Stomach (tissue), 9 donors: ENCODE results near the gene IFNL1. TPM values are rescaled to one million over a fixed set of nuclear protein-coding genes. Genes with fewer than 3 reads are reported as not detected.

ENCODE experiments used
- DNase-seq, 2 donors: peaks; one replicate each; pipeline versions ENCODE4 v3.0.0 to v3.0.0-alpha.2; 2013 to 2019
- H3K27ac ChIP-seq, 5 donors: fragments of 200-600 bp in 4 of 5; sonication (generic) in 4 of 5; one replicate each; pipeline ENCODE4 v1.5.1; 2013 to 2019; ENCODE audit warnings: mild to moderate bottlenecking in 1 of 5, moderate library complexity in 1 of 5
- H3K27me3 ChIP-seq, 3 donors: fragments of 200-600 bp; sonication (generic); one replicate each; pipeline ENCODE4 v1.5.1; 2017 to 2019; ENCODE audit warnings: mixed run types in 1 of 3
- H3K36me3 ChIP-seq, 4 donors: fragments of 200-600 bp; sonication (generic); 1 replicate in 3 of 4; 2 replicates in 1 of 4; pipeline ENCODE4 v1.5.1; 2016 to 2019
- H3K4me1 ChIP-seq, 4 donors: fragments of 200-600 bp; sonication (generic); one replicate each; pipeline ENCODE4 v1.5.1; 2016 to 2019
- H3K4me3 ChIP-seq, 4 donors: fragments of 200-600 bp; sonication (generic) in 3 of 4; one replicate each; pipeline ENCODE4 v1.5.1; 2016 to 2019; ENCODE audit warnings: mild to moderate bottlenecking in 1 of 4
- H3K9me3 ChIP-seq, 4 donors: fragments of 200-600 bp; sonication (generic); one replicate each; pipeline ENCODE4 v1.5.1; 2016 to 2019
- EP300 ChIP-seq: sonication (generic); formaldehyde crosslinking; IDR thresholded peaks from one replicate; pipeline ENCODE4 v1.6.1; 2017; ENCODE audit warnings: antibody characterized with exemption
- POLR2A ChIP-seq, 4 donors: fragments of 450-650 bp; IDR thresholded peaks; one replicate each; pipeline ENCODE4 v1.6.1; 2016; ENCODE audit warnings: antibody characterized with exemption in 4 of 4, control low read depth in 2 of 4, mild to moderate bottlenecking in 1 of 4, moderate library complexity in 1 of 4
- POLR2AphosphoS5 ChIP-seq, 3 donors: sonication (generic); formaldehyde crosslinking; IDR thresholded peaks; one replicate each; pipeline ENCODE4 v1.6.1; 2016; ENCODE audit warnings: antibody characterized with exemption in 3 of 3
- WGBS, 5 donors: extraction: QIAGEN DNeasy Blood & Tissue Kit in 3 of 5; methylation state at CpG; one replicate each; pipeline versions ENCODE4 v1.1.5 to v1.1.7; 2013 to 2018; 5-methylcytosine and 5-hydroxymethylcytosine counted together
- intact Hi-C: fragments of 100-400 bp; cut with DNase I; formaldehyde crosslinking; loops from one replicate; pipeline ENCODE4 v1.15.1; 2023; ENCODE audit warnings: low total_unique reads
- polyA plus RNA-seq, 3 donors: library from polyadenylated mRNA; stranded (reverse); fragments of 200-250 nt; gene quantifications; one replicate each; pipeline ENCODE4 v1.2.3, GENCODE V29; 2013
- total RNA-seq, 5 donors: library from RNA; depleted of rRNA; stranded (reverse); fragments of >200 nt; gene quantifications; one replicate each; pipeline versions ENCODE4 v1.1.0 to v1.2.3, GENCODE V29; 2014 to 2016
- TF ChIP-seq, protein P1 (sequence below), 7 experiments: fragments of 450-650 bp in 4 of 7; fragments of 200-600 bp in 3 of 7; sonication (generic) in 3 of 7; IDR thresholded peaks; one replicate each; pipeline ENCODE4 v1.5.1; 2016 to 2019; ENCODE audit warnings: antibody characterized with exemption in 7 of 7, control low read depth in 2 of 7, mild to moderate bottlenecking in 1 of 7
- donor health status: healthy with polysubstance abuse.
- donor health status: Bipolar disorder and iron deficiency.
- donor health status: healthy.

The IFNL1 gene
- total and polyA plus RNA-seq, 8 donors = not detected

- peak; percentile 37 to 40 for DNase-seq
- H3K27ac ChIP-seq = peak overlapping the region in 1 of 5 donors; percentile 22
- no peaks in the 10 kb centered on the region for H3K4me1 ChIP-seq
- H3K27me3 ChIP-seq = peaks cover 0 to 16% (median 4%) of the 10 kb centered on the region in 3 donors
- H3K36me3 ChIP-seq = no peaks in the 10 kb centered on the region
- TF ChIP-seq EP300 (no peak), POLR2A (IDR thresholded peaks at IDR 0.05) (no peak)
- WGBS, 5 donors = 59 to 68% (median 63%) methylated on average over 12 to 17 of the region's 17 CpGs
- H3K4me3 ChIP-seq = no peak overlapping the region
- H3K9me3 ChIP-seq = no peaks in the 10 kb centered on the region
- intact Hi-C loops = no loop called here
Measured at GRCh38 chr19:39297931-39298634, 1.9 kb downstream of the IFNL1 start.

- WGBS, 5 donors = 79 to 89% (median 85%) methylated on average over 9 of the region's 9 CpGs
- Histone ChIP-seq H3K36me3 (no peaks in the 10 kb centered on the region), H3K9me3 (no peaks in the 10 kb centered on the region), H3K4me1 (no peaks in the 10 kb centered on the region), H3K4me3 (no peak overlapping the region), H3K27ac (no peak overlapping the region), H3K27me3 (peaks cover 0 to 29% (median 11%) of the 10 kb centered on the region in 3 donors)
- TF ChIP-seq POLR2AphosphoS5 (IDR thresholded peaks at IDR 0.05) (no peak), EP300 (no peak), POLR2A (IDR thresholded peaks at IDR 0.05) (no peak)
- TF ChIP-seq, protein P1, sequence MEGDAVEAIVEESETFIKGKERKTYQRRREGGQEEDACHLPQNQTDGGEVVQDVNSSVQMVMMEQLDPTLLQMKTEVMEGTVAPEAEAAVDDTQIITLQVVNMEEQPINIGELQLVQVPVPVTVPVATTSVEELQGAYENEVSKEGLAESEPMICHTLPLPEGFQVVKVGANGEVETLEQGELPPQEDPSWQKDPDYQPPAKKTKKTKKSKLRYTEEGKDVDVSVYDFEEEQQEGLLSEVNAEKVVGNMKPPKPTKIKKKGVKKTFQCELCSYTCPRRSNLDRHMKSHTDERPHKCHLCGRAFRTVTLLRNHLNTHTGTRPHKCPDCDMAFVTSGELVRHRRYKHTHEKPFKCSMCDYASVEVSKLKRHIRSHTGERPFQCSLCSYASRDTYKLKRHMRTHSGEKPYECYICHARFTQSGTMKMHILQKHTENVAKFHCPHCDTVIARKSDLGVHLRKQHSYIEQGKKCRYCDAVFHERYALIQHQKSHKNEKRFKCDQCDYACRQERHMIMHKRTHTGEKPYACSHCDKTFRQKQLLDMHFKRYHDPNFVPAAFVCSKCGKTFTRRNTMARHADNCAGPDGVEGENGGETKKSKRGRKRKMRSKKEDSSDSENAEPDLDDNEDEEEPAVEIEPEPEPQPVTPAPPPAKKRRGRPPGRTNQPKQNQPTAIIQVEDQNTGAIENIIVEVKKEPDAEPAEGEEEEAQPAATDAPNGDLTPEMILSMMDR (IDR thresholded peaks at IDR 0.05) = no peak
- no peak for DNase-seq
- intact Hi-C loops = no loop called here
Measured at GRCh38 chr19:39299404-39299803, 3.2 kb downstream of the IFNL1 start.

GRCh38 chr19:39299832-39300231, 3.6 kb downstream of the IFNL1 start:
- no peak overlapping the region for H3K4me3 ChIP-seq
- intact Hi-C loops = no loop called here

DNA sequence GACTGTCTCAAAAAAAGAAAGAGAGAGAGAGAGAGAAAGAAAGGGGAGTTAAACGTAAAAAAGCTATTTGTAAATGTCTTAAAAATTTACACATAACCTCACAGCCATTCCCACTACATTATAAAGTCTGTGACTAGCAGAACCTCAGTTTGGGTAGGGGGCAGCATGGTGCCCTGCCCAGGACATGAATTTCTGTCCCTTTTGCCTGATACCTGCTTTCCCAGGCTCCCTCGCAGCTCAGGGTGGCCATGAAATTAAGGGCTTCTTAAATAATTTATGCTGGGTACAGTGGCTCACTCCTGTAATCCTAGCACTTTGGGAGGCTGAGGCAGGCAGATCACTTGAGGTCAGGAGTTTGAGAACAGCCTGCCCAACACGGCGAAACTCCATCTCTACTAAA, 4.8 kb downstream of the IFNL1 start:
- DNase-seq = no peak
- no peak overlapping the region for H3K4me3 ChIP-seq
- WGBS, 5 donors = 81 to 85% (median 81%) methylated on average over 4 of the region's 4 CpGs
- no peaks in the 10 kb centered on the region for H3K4me1 ChIP-seq
- H3K9me3 ChIP-seq = no peaks in the 10 kb centered on the region
- H3K27me3 ChIP-seq = peaks cover 0 to 45% (median 21%) of the 10 kb centered on the region in 3 donors
- H3K36me3 ChIP-seq = no peaks in the 10 kb centered on the region
- TF ChIP-seq, protein P1 (IDR thresholded peaks at IDR 0.05) = no peak
- TF ChIP-seq POLR2A (IDR thresholded peaks at IDR 0.05) (no peak), POLR2AphosphoS5 (IDR thresholded peaks at IDR 0.05) (no peak), EP300 (no peak)
- no peak overlapping the region for H3K27ac ChIP-seq
- intact Hi-C loops = no loop called here

More at GRCh38 chr19:39299832-39300231, 3.6 kb downstream of the IFNL1 start:
- H3K27ac ChIP-seq = no peak overlapping the region
- H3K27me3 ChIP-seq = peaks cover 0 to 33% (median 13%) of the 10 kb centered on the region in 3 donors
- no peak for DNase-seq
- H3K4me1 ChIP-seq = no peaks in the 10 kb centered on the region
- H3K36me3 ChIP-seq = no peaks in the 10 kb centered on the region
- no peak for TF ChIP-seq POLR2AphosphoS5 (IDR thresholded peaks at IDR 0.05)
- no peak for TF ChIP-seq EP300
- TF ChIP-seq, protein P1 (IDR thresholded peaks at IDR 0.05) = no peak
- TF ChIP-seq POLR2A (IDR thresholded peaks at IDR 0.05) = no peak
- H3K9me3 ChIP-seq = no peaks in the 10 kb centered on the region
- 89 to 95% (median 91%) methylated on average over 10 of the region's 10 CpGs for WGBS, 5 donors

DNA sequence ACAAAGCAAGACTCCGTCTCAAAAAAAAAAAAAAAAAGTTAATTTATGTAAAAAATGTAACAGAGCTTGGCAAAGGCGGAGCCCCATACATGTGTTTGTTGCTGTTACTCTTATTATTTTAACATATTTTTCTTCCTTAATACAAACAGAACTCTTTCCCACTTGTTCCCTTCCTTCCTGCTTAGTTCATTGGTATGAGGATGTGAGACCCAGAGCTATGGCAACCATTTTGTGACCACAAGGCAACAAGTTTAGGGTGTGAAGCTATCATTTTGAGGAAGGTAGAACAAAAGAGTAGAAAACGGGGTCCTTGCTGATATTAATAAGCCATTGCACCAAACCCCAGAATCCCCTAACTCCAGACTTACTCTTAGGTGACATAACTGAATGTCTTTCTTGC, 5.4 kb downstream of the IFNL1 start:
- H3K27me3 ChIP-seq = peaks cover 0 to 49% (median 21%) of the 10 kb centered on the region in 3 donors
- WGBS, 5 donors = 76 to 92% (median 88%) methylated on average over 3 of the region's 3 CpGs
- H3K9me3 ChIP-seq = no peaks in the 10 kb centered on the region
- H3K4me3 ChIP-seq = no peak overlapping the region
- H3K36me3 ChIP-seq = no peaks in the 10 kb centered on the region
- TF ChIP-seq POLR2AphosphoS5 (IDR thresholded peaks at IDR 0.05) = no peak
- TF ChIP-seq, protein P1 (IDR thresholded peaks at IDR 0.05) = no peak
- no peak for TF ChIP-seq EP300
- TF ChIP-seq POLR2A (IDR thresholded peaks at IDR 0.05) = no peak
- no peak overlapping the region for H3K27ac ChIP-seq
- intact Hi-C loops = no loop called here
- no peak for DNase-seq
- no peaks in the 10 kb centered on the region for H3K4me1 ChIP-seq
